Measurements from ENCODE around the gene APEH. TPM values are rescaled to one million over a fixed set of nuclear protein-coding genes. Genes with fewer than 3 reads are reported as not detected.
A peak's percentile ranks its signal among the peaks of the same experiment; 100 is the strongest.

The APEH gene
- 41.1 and 87.7 TPM in 2 replicates for total RNA-seq (ENCODE audit: low replicate concordance)

GRCh38 chr3:49673715-49674496 is at the start of gene APEH:
APEH (plus strand) TSS chr3:49674351; CDS start chr3:49674402, 51 bp downstream.
- TF ChIP-seq CTCF (IDR thresholded peaks at IDR 0.05; ENCODE audit: insufficient read depth, low read length), result no peak
- peak within 1 kb of the TSS; percentile 85 for H3K4me3 ChIP-seq (ENCODE audit: low read depth, low read length)
- DNase-seq (ENCODE audit: low read depth), result peak; percentile 97

GRCh38 chr3:49625071-49625470 is 49.1 kb upstream of the APEH start:
- H3K4me3 ChIP-seq (ENCODE audit: low read depth, low read length), result no peak overlapping the region
- no peak for TF ChIP-seq CTCF (IDR thresholded peaks at IDR 0.05; ENCODE audit: insufficient read depth, low read length)
- no peak for DNase-seq (ENCODE audit: low read depth)

GRCh38 chr3:49626101-49626581 is 48.0 kb upstream of the APEH start:
- no peak overlapping the region for H3K4me3 ChIP-seq (ENCODE audit: low read depth, low read length)
- TF ChIP-seq CTCF (IDR thresholded peaks at IDR 0.05; ENCODE audit: insufficient read depth, low read length), result no peak
- no peak for DNase-seq (ENCODE audit: low read depth)

DNA sequence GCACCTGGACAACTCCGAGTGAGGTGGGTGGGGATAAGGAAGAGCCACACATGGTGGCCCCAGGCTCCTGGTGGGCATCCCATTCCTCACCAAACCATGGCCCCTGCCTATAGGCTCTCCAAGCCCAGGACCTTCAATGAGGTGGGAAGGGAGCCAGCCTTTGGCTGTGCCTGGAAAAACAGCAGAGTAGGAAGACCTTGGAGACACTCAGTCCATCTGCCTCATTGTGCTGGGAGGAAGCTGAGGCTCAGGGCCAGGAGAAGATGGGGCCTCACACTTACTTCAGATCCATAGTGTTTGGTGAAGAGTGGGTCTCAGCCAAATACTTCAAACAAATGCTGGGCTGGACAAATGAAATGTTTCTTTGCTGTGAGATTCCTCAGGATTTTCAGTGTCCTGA is 47.4 kb upstream of the APEH start:
- DNase-seq (ENCODE audit: low read depth), result no peak
- TF ChIP-seq CTCF (IDR thresholded peaks at IDR 0.05; ENCODE audit: insufficient read depth, low read length), result no peak
- H3K4me3 ChIP-seq (ENCODE audit: low read depth, low read length), result no peak overlapping the region

GRCh38 chr3:49627634-49628033 is 46.5 kb upstream of the APEH start:
- TF ChIP-seq CTCF (IDR thresholded peaks at IDR 0.05; ENCODE audit: insufficient read depth, low read length), result no peak
- H3K4me3 ChIP-seq (ENCODE audit: low read depth, low read length), result no peak overlapping the region
- DNase-seq (ENCODE audit: low read depth), result no peak

DNA sequence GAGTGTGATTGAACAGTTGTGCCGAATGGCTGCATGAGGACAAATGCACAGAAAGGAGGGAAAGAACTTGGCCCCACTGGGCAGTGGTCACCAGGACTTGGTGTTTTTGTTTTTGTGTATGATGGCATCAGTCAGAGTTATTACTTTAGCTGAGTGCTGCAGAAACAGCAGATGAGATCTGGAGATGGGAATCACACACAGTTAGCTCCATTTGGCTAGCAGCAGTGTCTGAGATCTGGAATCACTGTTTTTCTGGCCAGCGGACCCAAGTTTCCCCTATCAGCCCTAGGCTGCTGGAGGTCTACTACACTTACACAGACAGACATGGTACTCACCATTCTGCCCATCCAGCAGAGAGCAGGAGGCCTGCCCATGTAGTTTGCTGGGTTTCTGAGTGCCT is 45.9 kb upstream of the APEH start:
- no peak overlapping the region for H3K4me3 ChIP-seq (ENCODE audit: low read depth, low read length)
- TF ChIP-seq CTCF (IDR thresholded peaks at IDR 0.05; ENCODE audit: insufficient read depth, low read length), result no peak
- DNase-seq (ENCODE audit: low read depth), result no peak

Data from fibroblast of the aortic adventitia (primary cell).